HG02943 (cell line): ENCODE results near the gene CIB2.

Experiments used
- ATAC-seq: cut with Tn5 transposase; IDR thresholded peaks from one replicate; pipeline ENCODE4 v1.9.1; 2021; ENCODE audit warnings: mild to moderate bottlenecking, low read depth, moderate library complexity; ENCODE audit not compliant: unreplicated experiment

CIB2 gene

GRCh38 chr15:78110096-78110495 is 21.1 kb downstream of the CIB2 start:
- ATAC-seq: no peak

GRCh38 chr15:78109156-78109555 is 22.1 kb downstream of the CIB2 start:
- ATAC-seq: no peak

GRCh38 chr15:78108300-78109084 is 22.8 kb downstream of the CIB2 start:
- ATAC-seq: no peak

- no peak for ATAC-seq
Measured at GRCh38 chr15:78107471-78107870, 23.8 kb downstream of the CIB2 start.

- no peak for ATAC-seq
Measured at GRCh38 chr15:78105476-78106241, 25.6 kb downstream of the CIB2 start.

- no peak for ATAC-seq
Measured at GRCh38 chr15:78104566-78105475, 26.4 kb downstream of the CIB2 start.

GRCh38 chr15:78104119-78104479 is 27.1 kb downstream of the CIB2 start:
- ATAC-seq: no peak

GRCh38 chr15:78103406-78104118 is 27.7 kb downstream of the CIB2 start:
- ATAC-seq: no peak

GRCh38 chr15:78102741-78103140 is 28.5 kb downstream of the CIB2 start:
- ATAC-seq: no peak

GRCh38 chr15:78102211-78102610 is 29.0 kb downstream of the CIB2 start:
- no peak for ATAC-seq

GRCh38 chr15:78101423-78102105 is 29.7 kb downstream of the CIB2 start:
- no peak for ATAC-seq

- ATAC-seq: no peak
Measured at GRCh38 chr15:78100886-78101285, 30.4 kb downstream of the CIB2 start.

- ATAC-seq: no peak
Measured at GRCh38 chr15:78098131-78098755, 33.0 kb downstream of the CIB2 start.

GRCh38 chr15:78097667-78098066 is 33.6 kb downstream of the CIB2 start:
- ATAC-seq: no peak

GRCh38 chr15:78093242-78094020 is 37.8 kb downstream of the CIB2 start:
- ATAC-seq: no peak

GRCh38 chr15:78092261-78093041 is 38.8 kb downstream of the CIB2 start, which contains the start of gene SH2D7:
Gene SH2D7 (plus strand): TSS chr15:78092561. CDS start chr15:78092585, 24 bp downstream.
- ATAC-seq: no peak

- no peak for ATAC-seq
Measured at GRCh38 chr15:78090422-78091063, 40.7 kb downstream of the CIB2 start.
